GM23338 (cell line): ENCODE results near the gene CHST12. TPM values are rescaled to one million over a fixed set of nuclear protein-coding genes. Genes with fewer than 3 reads are reported as not detected.
A peak's percentile ranks its signal among the peaks of the same experiment; 100 is the strongest.
"Not testable (repeated sequence)": the region's sequence is repeated elsewhere in the genome, so short reads cannot be mapped to it uniquely, and the experiment has no call there.

ENCODE experiments used
- ATAC-seq: fragments of 200-7000 bp; cut with Tn5 transposase; 3 replicates; pipeline ENCODE4 v1.9.1; 2020
- DNase-seq: peaks from one replicate; pipeline ENCODE4 v3.0.0-alpha.2; 2015; ENCODE audit warnings: low spot score
- H2AFZ ChIP-seq: fragments of 200-600 bp; sonication (generic); 2 replicates; pipeline ENCODE4 v1.8.0; 2016; ENCODE audit warnings: antibody characterized with exemption, mild to moderate bottlenecking, moderate library complexity
- H3F3A ChIP-seq: fragments of 200-600 bp; sonication (generic); replicated peaks from 2 replicates; pipeline ENCODE4 v1.8.0; 2017; ENCODE audit warnings: antibody characterized with exemption, mixed run types, low read depth
- H3K27ac ChIP-seq: fragments of 200-600 bp; sonication (generic); 2 replicates; pipeline ENCODE4 v1.6.1; 2016; ENCODE audit warnings: low read depth
- H3K27me3 ChIP-seq: fragments of 200-600 bp; sonication (generic); 2 replicates; pipeline ENCODE4 v1.8.0; 2016; ENCODE audit warnings: mild to moderate bottlenecking, mixed run types, moderate library complexity; ENCODE audit not compliant: insufficient read depth
- H3K36me3 ChIP-seq: fragments of 200-600 bp; sonication (generic); 2 replicates; pipeline ENCODE4 v1.8.0; 2016; ENCODE audit warnings: mild to moderate bottlenecking; ENCODE audit not compliant: insufficient read depth
- H3K4me1 ChIP-seq: fragments of 200-600 bp; sonication (generic); 2 replicates; pipeline ENCODE4 v1.8.0; 2016; ENCODE audit warnings: mild to moderate bottlenecking, moderate library complexity; ENCODE audit not compliant: insufficient read depth
- H3K4me2 ChIP-seq: fragments of 200-600 bp; sonication (generic); 2 replicates; pipeline ENCODE4 v1.7.1; 2017; ENCODE audit warnings: mixed run types
- H3K4me3 ChIP-seq: fragments of 200-600 bp; sonication (generic); 2 replicates; pipeline ENCODE4 v1.6.1; 2016; ENCODE audit warnings: mixed run types
- H3K79me2 ChIP-seq: fragments of 200-600 bp; sonication (generic); replicated peaks from 2 replicates; pipeline ENCODE4 v1.8.0; 2017; ENCODE audit warnings: mild to moderate bottlenecking; ENCODE audit not compliant: insufficient read depth
- H3K9me2 ChIP-seq: fragments of 200-600 bp; sonication (generic); 2 replicates; pipeline ENCODE4 v1.8.0; 2017; ENCODE audit not compliant: insufficient read depth
- H4K20me1 ChIP-seq: fragments of 200-600 bp; sonication (generic); replicated peaks from 2 replicates; pipeline ENCODE4 v1.8.0; 2017; ENCODE audit warnings: mild to moderate bottlenecking; ENCODE audit not compliant: insufficient read depth
- H3K27ac Mint-ChIP-seq: 2 replicates; pipeline ENCODE4 v1.8.0; 2020; ENCODE audit warnings: inconsistent platforms, mild to moderate bottlenecking, moderate library complexity, mixed read lengths
- H3K27me3 Mint-ChIP-seq: 3 replicates; pipeline ENCODE4 v1.8.0; 2022; ENCODE audit warnings: low read depth, mild to moderate bottlenecking, moderate library complexity, mixed read lengths, inconsistent platforms; ENCODE audit not compliant: insufficient read depth, poor library complexity
- H3K36me3 Mint-ChIP-seq: 3 replicates; pipeline ENCODE4 v1.8.0; 2021; ENCODE audit warnings: low read depth, mild to moderate bottlenecking, inconsistent platforms, moderate library complexity, mixed read lengths
- H3K4me1 Mint-ChIP-seq: 3 replicates; pipeline ENCODE4 v1.8.0; 2020; ENCODE audit warnings: mild to moderate bottlenecking, inconsistent platforms, mixed read lengths
- H3K4me3 Mint-ChIP-seq: 3 replicates; pipeline ENCODE4 v1.8.0; 2021; ENCODE audit warnings: moderate library complexity, mild to moderate bottlenecking, inconsistent platforms, mixed read lengths
- H3K9me3 Mint-ChIP-seq: 3 replicates; pipeline ENCODE4 v1.8.0; 2020; ENCODE audit warnings: moderate library complexity, mild to moderate bottlenecking, inconsistent platforms, mixed read lengths
- CREB1 ChIP-seq: fragments of 250-450 bp; sonication (Bioruptor Pico); IDR thresholded peaks from 2 replicates; pipeline ENCODE4 v1.5.0; 2020; ENCODE audit warnings: low read depth, mild to moderate bottlenecking, moderate library complexity
- ETS1 ChIP-seq: IDR thresholded peaks from 2 replicates; pipeline ENCODE4 v1.6.1; 2016; ENCODE audit warnings: antibody characterized with exemption
- EZH2 ChIP-seq: fragments of 200-600 bp; sonication (generic); IDR thresholded peaks from one replicate; pipeline ENCODE4 v1.8.0; 2017; ENCODE audit warnings: antibody characterized with exemption, mild to moderate bottlenecking, low read depth; ENCODE audit not compliant: unreplicated experiment
- EZH2phosphoT487 ChIP-seq: fragments of 200-600 bp; sonication (generic); IDR thresholded peaks from one replicate; pipeline ENCODE4 v1.8.1; 2018; ENCODE audit warnings: antibody characterized with exemption; ENCODE audit not compliant: unreplicated experiment
- JUNB ChIP-seq: IDR thresholded peaks from one replicate; pipeline ENCODE4 v1.6.1; 2016; ENCODE audit warnings: antibody characterized with exemption; ENCODE audit not compliant: unreplicated experiment
- NANOG ChIP-seq: IDR thresholded peaks from 2 replicates; pipeline ENCODE4 v1.6.1; 2016; ENCODE audit warnings: antibody characterized with exemption, borderline replicate concordance
- POLR2AphosphoS5 ChIP-seq: IDR thresholded peaks from 2 replicates; pipeline ENCODE4 v1.6.1; 2016; ENCODE audit warnings: antibody characterized with exemption, low read depth
- REST ChIP-seq: IDR thresholded peaks from one replicate; pipeline ENCODE4 v1.6.1; 2018; ENCODE audit warnings: antibody characterized with exemption; ENCODE audit not compliant: unreplicated experiment
- STAT1 ChIP-seq: IDR thresholded peaks from one replicate; pipeline ENCODE4 v1.6.1; 2016; ENCODE audit warnings: antibody characterized with exemption; ENCODE audit not compliant: unreplicated experiment
- ZNF114 ChIP-seq: fragments of 250-450 bp; sonication (Bioruptor Pico); IDR thresholded peaks from 2 replicates; pipeline ENCODE4 v1.5.0; 2020; ENCODE audit warnings: mild to moderate bottlenecking, moderate library complexity
- ZNF331 ChIP-seq: fragments of 250-450 bp; sonication (Bioruptor Pico); IDR thresholded peaks from 2 replicates; pipeline ENCODE4 v1.5.0; 2020; ENCODE audit warnings: low read depth, mild to moderate bottlenecking, moderate library complexity
- polyA plus RNA-seq: library from polyadenylated mRNA; unstranded; fragments of >200 nt; fragmentation: Nextera tagmentation; extraction: Ambion mirVana; gene quantifications from 2 replicates; pipeline ENCODE4 v1.2.1, GENCODE V29; 2016
- total RNA-seq: library from RNA; depleted of rRNA; stranded (reverse); fragments of >200 nt; shearing (Covaris generic); gene quantifications from 2 replicates; pipeline ENCODE4 v1.2.3, GENCODE V29; 2014

Gene CHST12
- total and polyA plus RNA-seq, 2 experiments from 2014 or later = 10.1 to 14.6 TPM

- TF ChIP-seq REST (no peak), STAT1 (no peak), POLR2AphosphoS5 (no peak), CREB1 (CRISPR knock-in tag) (no peak)
Measured at GRCh38 chr7:2468227-2468626, 64.8 kb downstream of the CHST12 start (continued).

DNA sequence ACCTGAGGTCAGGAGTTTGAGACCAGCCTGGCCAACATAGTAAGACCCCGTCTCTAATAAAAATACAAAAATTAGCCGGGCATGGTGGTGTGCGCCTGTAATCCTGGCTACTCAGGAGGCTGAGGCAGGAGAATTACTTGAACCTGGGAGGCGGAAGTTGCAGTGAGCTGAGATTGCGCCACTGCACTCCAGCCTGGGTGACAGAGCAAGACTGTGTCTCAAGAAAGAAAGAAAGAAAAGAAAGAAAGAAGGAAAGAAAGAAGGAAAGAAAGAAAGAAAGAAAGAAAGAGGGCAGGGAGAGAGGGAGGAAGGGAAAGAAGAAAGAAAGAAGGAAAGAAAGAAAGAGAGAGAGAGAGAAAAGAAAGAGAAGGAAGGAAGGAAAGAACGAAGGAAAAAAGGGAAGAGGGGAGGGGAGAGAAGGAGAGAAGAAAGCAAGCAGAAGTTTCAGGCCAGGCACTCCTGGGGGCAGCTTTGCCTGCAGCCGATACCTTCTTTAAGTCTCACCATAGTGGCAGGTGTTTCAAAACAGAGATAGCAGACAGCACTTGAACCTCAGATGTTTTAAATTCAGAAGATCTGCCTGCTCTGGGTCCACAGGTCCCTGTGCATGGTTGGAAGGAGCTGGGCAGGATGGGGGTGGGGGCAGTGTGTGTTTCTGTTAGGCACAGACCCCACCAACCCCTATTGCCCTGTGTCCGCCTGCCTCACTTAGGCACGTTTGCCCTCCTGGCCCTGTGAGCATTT lies 66.2 kb downstream of the CHST12 start:
- not testable (repeated sequence) for H3K4me3 ChIP-seq, H3K4me3 Mint-ChIP-seq, ATAC-seq, H3K79me2 ChIP-seq, H2AFZ ChIP-seq, H3K27me3 ChIP-seq, H3K36me3 Mint-ChIP-seq, DNase-seq, H4K20me1 ChIP-seq, H3K9me3 Mint-ChIP-seq, H3K27ac Mint-ChIP-seq, H3K9me2 ChIP-seq, H3K4me2 ChIP-seq, H3K4me1 ChIP-seq, H3K36me3 ChIP-seq, H3K27ac ChIP-seq
- H3K4me1 Mint-ChIP-seq = peaks cover 32% of the 10 kb centered on the region
- H3F3A ChIP-seq = peaks cover 10% of the 10 kb centered on the region; the same call in 1 of the 2 replicates
- H3K27me3 Mint-ChIP-seq = peaks cover 14% of the 10 kb centered on the region

DNA sequence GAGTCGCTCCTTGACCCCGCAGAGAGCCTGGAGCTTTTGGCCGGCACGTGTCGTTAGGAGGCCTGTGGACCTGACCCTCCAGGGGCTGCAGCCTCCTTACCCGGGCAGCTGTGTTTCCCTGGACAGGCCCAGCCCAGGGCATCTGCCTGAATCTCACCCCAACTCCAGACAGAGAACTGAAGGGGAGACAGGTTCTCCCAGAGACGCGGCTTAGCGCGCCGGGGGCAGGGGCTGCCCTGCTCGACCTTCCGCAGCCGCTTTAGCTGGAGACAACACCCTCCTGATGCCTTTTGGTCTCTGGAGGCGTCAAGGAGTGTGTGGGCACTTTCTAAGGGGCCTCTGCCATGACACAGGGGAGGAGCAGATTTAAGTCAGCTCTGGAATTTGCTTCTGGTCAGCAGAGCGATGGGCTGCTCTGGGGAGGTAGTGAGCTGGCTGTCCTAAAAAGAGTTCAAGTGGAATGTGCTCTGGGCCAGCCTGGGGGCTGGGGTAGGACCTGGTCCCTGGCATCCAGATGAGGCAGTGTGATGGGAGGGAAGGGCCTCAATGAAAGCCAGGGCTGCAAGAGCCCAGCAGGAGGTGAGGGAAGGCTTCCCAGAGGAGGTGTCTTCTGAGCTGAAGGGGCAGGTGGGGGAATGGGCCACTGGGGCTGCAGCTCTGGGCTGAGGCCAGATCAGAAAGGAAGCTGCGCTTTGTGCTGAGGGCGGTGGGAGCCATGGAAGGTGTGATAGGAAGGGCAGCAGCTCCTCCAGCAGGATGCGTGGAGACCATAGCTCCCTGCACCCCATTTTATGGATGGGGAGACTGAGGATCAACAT lies 67.0 kb downstream of the CHST12 start:
- Mint-ChIP-seq H3K27ac (no peak overlapping the region), H3K27me3 (peaks cover 14% of the 10 kb centered on the region), H3K4me3 (no peak overlapping the region; the same call in 2 of the 3 replicates), H3K36me3 (no peaks in the 10 kb centered on the region; the same call in 2 of the 3 replicates), H3K9me3 (no peaks in the 10 kb centered on the region), H3K4me1 (peaks cover 32% of the 10 kb centered on the region)
- Histone ChIP-seq H3K4me2 (no peak overlapping the region), H3K79me2 (no peaks in the 10 kb centered on the region), H3K4me3 (no peak overlapping the region), H4K20me1 (no peaks in the 10 kb centered on the region), H3K27ac (no peak overlapping the region), H3K9me2 (no peaks in the 10 kb centered on the region), H3F3A (peaks cover 10% of the 10 kb centered on the region; the same call in 1 of the 2 replicates), H3K27me3 (no peaks in the 10 kb centered on the region), H2AFZ (0 out of 2 replicates have a peak overlapping the region, but pooled peaks have one; percentile 38), H3K4me1 (peaks cover 7% of the 10 kb centered on the region; the same call in 1 of the 2 replicates), H3K36me3 (no peaks in the 10 kb centered on the region)
- ATAC-seq (no peak), DNase-seq (no peak)
- TF ChIP-seq EZH2phosphoT487 (no peak), JUNB (no peak), STAT1 (no peak), EZH2 (no peak), CREB1 (CRISPR knock-in tag) (no peak), NANOG (no peak), ZNF114 (CRISPR knock-in tag) (no peak), ZNF331 (CRISPR knock-in tag) (no peak), ETS1 (no peak), REST (no peak)
